ENCODE data around the gene PPP1R3G.

DNA sequence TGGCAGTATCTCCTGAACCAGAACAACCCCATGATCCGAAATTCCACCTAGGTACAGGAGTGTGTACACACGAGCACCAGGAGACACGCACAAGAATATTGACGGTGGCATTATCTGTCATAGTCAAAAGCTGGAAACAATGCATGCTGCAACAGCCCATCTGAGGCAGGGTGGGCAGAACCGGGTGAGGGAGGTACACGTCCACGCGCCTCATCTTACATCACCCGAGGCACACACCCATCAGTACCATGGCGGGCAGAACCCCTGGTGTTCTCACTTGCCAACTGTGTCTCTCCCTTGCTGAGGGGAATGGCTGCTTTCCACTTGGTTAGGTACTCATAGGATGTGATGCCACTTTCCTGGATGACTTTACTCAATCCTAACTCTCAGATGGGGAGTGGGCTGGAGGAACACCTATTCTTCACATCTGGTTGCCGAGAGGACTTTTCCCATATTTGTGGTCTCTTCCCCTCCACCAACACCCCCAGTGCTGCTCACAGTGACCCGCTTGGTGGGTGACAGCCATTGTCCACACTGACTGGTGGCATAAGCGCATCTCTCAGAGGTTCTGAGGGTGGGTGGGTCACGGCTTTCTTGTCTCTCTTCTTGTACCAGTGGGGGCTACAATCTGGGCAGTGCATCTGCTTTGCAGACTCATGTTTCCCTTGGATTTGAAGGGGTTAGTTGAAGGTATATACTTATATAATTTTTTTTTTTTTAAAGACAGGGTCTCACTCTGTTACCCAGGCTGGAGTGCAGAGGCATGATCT, 13.5 kb downstream of the PPP1R3G start:
- TF ChIP-seq POLR2A (IDR thresholded peaks at IDR 0.05; ENCODE audit: low read length) (no peak), GATA1 (IDR thresholded peaks at IDR 0.05; ENCODE audit: low read depth, low read length) (no peak)
